Measurements from ENCODE around the gene SLC22A6.

SLC22A6 gene

DNA sequence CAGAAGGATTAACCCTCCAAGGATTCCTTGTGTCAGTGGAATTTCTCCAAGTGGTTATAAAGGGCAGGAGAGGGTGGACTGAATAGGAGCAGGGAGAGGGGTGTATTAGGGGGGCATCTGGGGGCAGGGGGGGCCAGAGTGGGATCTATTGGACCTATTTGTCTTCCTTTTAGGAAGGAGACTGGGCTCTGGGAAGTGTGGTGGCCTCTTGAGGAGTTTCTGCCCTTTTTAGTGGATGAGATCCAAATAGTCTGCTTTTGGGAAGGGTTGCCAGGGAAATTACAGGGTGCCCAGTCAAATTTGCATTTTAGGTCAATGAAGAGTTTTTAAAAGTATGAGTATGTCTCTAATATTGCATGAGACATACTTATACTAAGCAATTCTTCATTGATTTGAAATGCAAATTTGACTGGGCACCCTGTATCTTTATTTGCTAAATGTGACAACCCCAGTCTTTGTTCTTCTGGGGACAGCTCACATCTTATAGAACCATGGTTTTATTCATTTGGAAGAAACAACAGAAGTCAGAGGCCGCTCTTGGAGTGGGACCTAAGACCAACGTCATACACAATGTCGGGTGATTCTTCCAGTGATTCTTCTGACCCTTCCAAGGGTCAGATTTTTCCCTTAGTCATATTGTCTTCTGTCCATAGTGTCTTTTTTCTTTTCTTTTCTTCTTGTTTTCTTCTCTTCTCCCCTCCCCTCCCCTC is 429 bp upstream of the SLC22A6 start:
- no peaks in the 10 kb centered on the region for H3K4me1 ChIP-seq (ENCODE audit: control insufficient read depth, insufficient read depth, low read length)
- TF ChIP-seq ZNF350 (tag by site-specific recombination; IDR thresholded peaks at IDR 0.05) (no peak), ZNF221 (tag by site-specific recombination; IDR thresholded peaks at IDR 0.05; ENCODE audit: borderline replicate concordance) (no peak), ZNF391 (tag by site-specific recombination; IDR thresholded peaks at IDR 0.05; ENCODE audit: borderline replicate concordance, low read depth) (no peak)
- H3K9me3 ChIP-seq (ENCODE audit: control insufficient read depth, insufficient read depth, low read depth, low read length): no peaks in the 10 kb centered on the region
- ChIA-PET CTCF (interaction anchor here (2.4 kb wide), 1 partner anchor 10 kb away, joined by 9 read pairs; no protein-coding TSS in a partner anchor), POLR2A (no interaction called here)
- H3K27ac ChIP-seq (ENCODE audit: extremely low read depth, low read depth, low read length): no peak overlapping the region
- H3K4me3 ChIP-seq (ENCODE audit: low read depth, low read length): no peak overlapping the region
- H3K36me3 ChIP-seq (ENCODE audit: control insufficient read depth in 2 of 2, insufficient read depth in 1 of 2, low read length in 2 of 2): no peaks in the 10 kb centered on the region

DNA sequence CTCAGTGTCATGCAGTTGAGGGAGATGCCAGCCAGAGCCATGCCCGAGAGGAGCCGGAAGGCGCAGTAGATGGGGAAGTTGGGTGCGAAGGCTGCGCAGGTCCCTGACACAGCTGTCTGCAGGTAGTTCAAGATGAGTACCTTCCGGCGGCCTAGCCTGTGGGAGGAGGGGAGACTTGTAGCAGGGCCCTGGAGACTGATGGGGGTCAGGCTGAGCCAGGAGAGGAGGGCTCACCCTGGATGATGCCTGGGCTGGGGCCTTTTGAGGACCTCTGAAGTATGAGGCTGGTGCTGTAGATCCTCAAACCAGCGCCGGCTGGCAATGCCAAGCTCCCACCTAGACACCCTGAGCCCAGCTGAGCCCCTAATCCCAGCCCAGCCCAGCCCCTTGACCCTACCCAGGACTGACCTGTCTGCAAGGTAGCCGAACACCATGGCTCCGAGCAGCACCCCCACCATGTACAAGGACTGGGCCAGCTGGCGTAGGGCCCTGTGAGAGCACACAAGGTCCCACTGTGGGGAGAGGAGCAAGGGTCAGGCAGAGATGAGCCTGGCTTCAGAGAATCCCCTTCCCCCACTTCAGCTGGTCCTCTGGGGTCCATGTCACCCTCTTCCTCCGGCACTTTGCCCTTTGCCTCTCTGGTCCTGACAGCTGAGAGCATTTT is 1.1 kb downstream of the SLC22A6 start:
- Histone ChIP-seq H3K36me3 (ENCODE audit: control insufficient read depth in 2 of 2, insufficient read depth in 1 of 2, low read length in 2 of 2) (no peaks in the 10 kb centered on the region), H3K27ac (ENCODE audit: extremely low read depth, low read depth, low read length) (no peak overlapping the region), H3K4me1 (ENCODE audit: control insufficient read depth, insufficient read depth, low read length) (no peaks in the 10 kb centered on the region), H3K4me3 (ENCODE audit: low read depth, low read length) (no peak overlapping the region), H3K9me3 (ENCODE audit: control insufficient read depth, insufficient read depth, low read depth, low read length) (no peaks in the 10 kb centered on the region)
- CTCF ChIA-PET: interaction anchor here (0.6 kb wide), 2 partner anchors 55 to 188 kb away, joined by 3 read pairs; no protein-coding TSS in a partner anchor
- POLR2A ChIA-PET: no interaction called here
- TF ChIP-seq ZFP69B (tag by site-specific recombination; IDR thresholded peaks at IDR 0.05) (no peak), ZIC2 (tag by site-specific recombination; IDR thresholded peaks at IDR 0.05) (no peak), KLF10 (tag by site-specific recombination; IDR thresholded peaks at IDR 0.05) (no peak), ZNF302 (tag by site-specific recombination; IDR thresholded peaks at IDR 0.05; ENCODE audit: low read depth) (no peak), OSR2 (tag by site-specific recombination; IDR thresholded peaks at IDR 0.05) (no peak), ZNF561 (tag by site-specific recombination; IDR thresholded peaks at IDR 0.05; ENCODE audit: borderline replicate concordance) (no peak), GLI2 (tag by site-specific recombination; IDR thresholded peaks at IDR 0.05; ENCODE audit: borderline replicate concordance, low read depth) (no peak), ZNF707 (tag by site-specific recombination; IDR thresholded peaks at IDR 0.05) (no peak), TCF7L2 (IDR thresholded peaks at IDR 0.05; ENCODE audit: borderline replicate concordance, low read depth, low read length) (no peak), ZBTB48 (tag by site-specific recombination; IDR thresholded peaks at IDR 0.05) (no peak), YY1 (tag by site-specific recombination; IDR thresholded peaks at IDR 0.05) (no peak)
- TF ChIP-seq, protein P1, sequence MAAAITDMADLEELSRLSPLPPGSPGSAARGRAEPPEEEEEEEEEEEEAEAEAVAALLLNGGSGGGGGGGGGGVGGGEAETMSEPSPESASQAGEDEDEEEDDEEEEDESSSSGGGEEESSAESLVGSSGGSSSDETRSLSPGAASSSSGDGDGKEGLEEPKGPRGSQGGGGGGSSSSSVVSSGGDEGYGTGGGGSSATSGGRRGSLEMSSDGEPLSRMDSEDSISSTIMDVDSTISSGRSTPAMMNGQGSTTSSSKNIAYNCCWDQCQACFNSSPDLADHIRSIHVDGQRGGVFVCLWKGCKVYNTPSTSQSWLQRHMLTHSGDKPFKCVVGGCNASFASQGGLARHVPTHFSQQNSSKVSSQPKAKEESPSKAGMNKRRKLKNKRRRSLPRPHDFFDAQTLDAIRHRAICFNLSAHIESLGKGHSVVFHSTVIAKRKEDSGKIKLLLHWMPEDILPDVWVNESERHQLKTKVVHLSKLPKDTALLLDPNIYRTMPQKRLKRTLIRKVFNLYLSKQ (tag by site-specific recombination; IDR thresholded peaks at IDR 0.05; ENCODE audit: borderline replicate concordance): no peak

DNA sequence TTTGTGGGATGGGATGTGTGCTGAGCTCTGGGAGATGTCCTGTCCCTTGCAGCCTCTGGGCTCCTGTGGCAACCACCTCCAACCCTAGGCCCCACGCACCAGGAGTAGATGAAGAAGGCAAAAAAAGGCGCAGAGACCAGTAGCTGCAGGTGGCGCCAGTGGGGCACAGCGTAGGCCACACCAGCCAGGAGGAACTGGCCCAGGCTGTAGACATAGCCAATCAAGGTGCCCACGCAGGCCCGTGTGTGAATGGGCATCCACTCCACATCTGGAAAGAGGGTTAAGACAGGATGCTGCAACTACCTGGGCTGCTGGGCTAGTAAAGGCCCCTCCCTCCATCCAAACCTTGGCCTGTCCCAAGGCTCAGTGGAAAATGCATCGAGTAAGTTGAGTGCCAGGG is 3.0 kb downstream of the SLC22A6 start:
- Histone ChIP-seq H3K4me1 (ENCODE audit: control insufficient read depth, insufficient read depth, low read length) (no peaks in the 10 kb centered on the region), H3K27ac (ENCODE audit: extremely low read depth, low read depth, low read length) (no peak overlapping the region), H3K36me3 (ENCODE audit: control insufficient read depth in 2 of 2, insufficient read depth in 1 of 2, low read length in 2 of 2) (no peaks in the 10 kb centered on the region), H3K9me3 (ENCODE audit: control insufficient read depth, insufficient read depth, low read depth, low read length) (no peaks in the 10 kb centered on the region), H3K4me3 (ENCODE audit: low read depth, low read length) (no peak overlapping the region)
- POLR2A ChIA-PET: no interaction called here
- TF ChIP-seq, protein P2, sequence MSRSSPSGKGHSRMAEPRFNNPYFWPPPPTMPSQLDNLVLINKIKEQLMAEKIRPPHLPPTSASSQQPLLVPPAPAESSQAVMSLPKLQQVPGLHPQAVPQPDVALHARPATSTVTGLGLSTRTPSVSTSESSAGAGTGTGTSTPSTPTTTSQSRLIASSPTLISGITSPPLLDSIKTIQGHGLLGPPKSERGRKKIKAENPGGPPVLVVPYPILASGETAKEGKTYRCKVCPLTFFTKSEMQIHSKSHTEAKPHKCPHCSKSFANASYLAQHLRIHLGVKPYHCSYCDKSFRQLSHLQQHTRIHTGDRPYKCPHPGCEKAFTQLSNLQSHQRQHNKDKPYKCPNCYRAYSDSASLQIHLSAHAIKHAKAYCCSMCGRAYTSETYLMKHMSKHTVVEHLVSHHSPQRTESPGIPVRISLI (tag by site-specific recombination; IDR thresholded peaks at IDR 0.05): no peak
- TF ChIP-seq ZNF133 (tag by site-specific recombination; IDR thresholded peaks at IDR 0.05): no peak
- TF ChIP-seq, protein P3, sequence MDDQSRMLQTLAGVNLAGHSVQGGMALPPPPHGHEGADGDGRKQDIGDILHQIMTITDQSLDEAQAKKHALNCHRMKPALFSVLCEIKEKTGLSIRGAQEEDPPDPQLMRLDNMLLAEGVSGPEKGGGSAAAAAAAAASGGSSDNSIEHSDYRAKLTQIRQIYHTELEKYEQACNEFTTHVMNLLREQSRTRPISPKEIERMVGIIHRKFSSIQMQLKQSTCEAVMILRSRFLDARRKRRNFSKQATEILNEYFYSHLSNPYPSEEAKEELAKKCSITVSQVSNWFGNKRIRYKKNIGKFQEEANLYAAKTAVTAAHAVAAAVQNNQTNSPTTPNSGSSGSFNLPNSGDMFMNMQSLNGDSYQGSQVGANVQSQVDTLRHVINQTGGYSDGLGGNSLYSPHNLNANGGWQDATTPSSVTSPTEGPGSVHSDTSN (CRISPR knock-in tag; IDR thresholded peaks at IDR 0.05): no peak
- no peak for TF ChIP-seq ZNF664 (tag by site-specific recombination; IDR thresholded peaks at IDR 0.05)
- TF ChIP-seq ZFP3 (tag by site-specific recombination; IDR thresholded peaks at IDR 0.05; ENCODE audit: low read depth): no peak
- TF ChIP-seq ZNF423 (tag by site-specific recombination; IDR thresholded peaks at IDR 0.05): no peak
- TF ChIP-seq, protein P4, sequence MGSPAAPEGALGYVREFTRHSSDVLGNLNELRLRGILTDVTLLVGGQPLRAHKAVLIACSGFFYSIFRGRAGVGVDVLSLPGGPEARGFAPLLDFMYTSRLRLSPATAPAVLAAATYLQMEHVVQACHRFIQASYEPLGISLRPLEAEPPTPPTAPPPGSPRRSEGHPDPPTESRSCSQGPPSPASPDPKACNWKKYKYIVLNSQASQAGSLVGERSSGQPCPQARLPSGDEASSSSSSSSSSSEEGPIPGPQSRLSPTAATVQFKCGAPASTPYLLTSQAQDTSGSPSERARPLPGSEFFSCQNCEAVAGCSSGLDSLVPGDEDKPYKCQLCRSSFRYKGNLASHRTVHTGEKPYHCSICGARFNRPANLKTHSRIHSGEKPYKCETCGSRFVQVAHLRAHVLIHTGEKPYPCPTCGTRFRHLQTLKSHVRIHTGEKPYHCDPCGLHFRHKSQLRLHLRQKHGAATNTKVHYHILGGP (tag by site-specific recombination; IDR thresholded peaks at IDR 0.05): no peak
- no peak for TF ChIP-seq KLF10 (tag by site-specific recombination; IDR thresholded peaks at IDR 0.05)
- no peak for TF ChIP-seq BCL11A (tag by site-specific recombination; IDR thresholded peaks at IDR 0.05; ENCODE audit: low read depth)
- TF ChIP-seq ZNF248 (tag by site-specific recombination; IDR thresholded peaks at IDR 0.05): no peak
- CTCF ChIA-PET: interaction anchor here (0.5 to 1.5 kb wide), 5 partner anchors 12 to 42 kb away, joined by 3 to 4 read pairs (median 3); no protein-coding TSS in a partner anchor
